ENCODE results near the gene OXSR1. TPM values are rescaled to one million over a fixed set of nuclear protein-coding genes. Genes with fewer than 3 reads are reported as not detected.

The OXSR1 gene
- 66.0 and 73.8 TPM in 2 replicates for total RNA-seq

- peak; percentile 100 for DNase-seq (ENCODE audit: low read depth)
Observed at GRCh38 chr3:38164952-38165721, at the start of gene OXSR1. OXSR1 (plus strand) TSS chr3:38165537; CDS start chr3:38165877, 340 bp downstream.

- no peak for DNase-seq (ENCODE audit: low read depth)
Observed at GRCh38 chr3:38115645-38116427, 49.5 kb upstream of the OXSR1 start.

- DNase-seq (ENCODE audit: low read depth), result no peak
Observed at GRCh38 chr3:38116471-38117162, 48.7 kb upstream of the OXSR1 start.

GRCh38 chr3:38117163-38117716 is 48.1 kb upstream of the OXSR1 start:
- DNase-seq (ENCODE audit: low read depth), result peak; percentile 36

GRCh38 chr3:38117748-38118420 is 47.5 kb upstream of the OXSR1 start:
- peak; percentile 40 for DNase-seq (ENCODE audit: low read depth)

- DNase-seq (ENCODE audit: low read depth), result no peak
Observed at GRCh38 chr3:38118421-38119247, 46.7 kb upstream of the OXSR1 start.

- no peak for DNase-seq (ENCODE audit: low read depth)
Observed at GRCh38 chr3:38119248-38119544, 46.1 kb upstream of the OXSR1 start.

GRCh38 chr3:38119821-38120692 is 45.3 kb upstream of the OXSR1 start:
- DNase-seq (ENCODE audit: low read depth), result no peak

GRCh38 chr3:38120693-38121450 is 44.5 kb upstream of the OXSR1 start:
- no peak for DNase-seq (ENCODE audit: low read depth)

GRCh38 chr3:38121451-38121831 is 43.9 kb upstream of the OXSR1 start:
- no peak for DNase-seq (ENCODE audit: low read depth)

- DNase-seq (ENCODE audit: low read depth), result no peak
Observed at GRCh38 chr3:38121832-38122461, 43.4 kb upstream of the OXSR1 start.

GRCh38 chr3:38122712-38123290 is 42.5 kb upstream of the OXSR1 start:
- DNase-seq (ENCODE audit: low read depth), result no peak

GRCh38 chr3:38124324-38125122 is 40.8 kb upstream of the OXSR1 start:
- no peak for DNase-seq (ENCODE audit: low read depth)

GRCh38 chr3:38125305-38126120 is 39.8 kb upstream of the OXSR1 start:
- no peak for DNase-seq (ENCODE audit: low read depth)

- DNase-seq (ENCODE audit: low read depth), result no peak
Observed at GRCh38 chr3:38126121-38126892, 39.0 kb upstream of the OXSR1 start.

Measured in renal cortical epithelial cell (primary cell).